K562 (cell line): Measurements from ENCODE around the gene NPAS2. TPM values are rescaled to one million over a fixed set of nuclear protein-coding genes. Genes with fewer than 3 reads are reported as not detected.
A peak's percentile ranks its signal among the peaks of the same experiment; 100 is the strongest.

ENCODE experiments used
- CEBPZ ChIP-seq: fragments of 150-350 bp; IDR thresholded peaks from 2 replicates; pipeline ENCODE4 v1.6.1; 2014; ENCODE audit warnings: low read depth, mild to moderate bottlenecking, low read length, borderline replicate concordance
- CHCHD3 ChIP-seq: fragments of 250-450 bp; sonication (Bioruptor Pico); IDR thresholded peaks from 2 replicates; pipeline ENCODE4 v2.1.2; 2022; ENCODE audit warnings: mild to moderate bottlenecking
- CUX1 ChIP-seq: fragments of 200-800 bp; sonication (Bioruptor generic); IDR thresholded peaks from 2 replicates; pipeline ENCODE4 v1.6.1; 2016; ENCODE audit warnings: missing genetic modification characterization, missing compliant biosample characterization
- GABPB1 ChIP-seq: sonication (generic); formaldehyde crosslinking; IDR thresholded peaks from 2 replicates; pipeline ENCODE4 v1.8.0; 2022; ENCODE audit warnings: mild to moderate bottlenecking, missing genetic modification reagents
- HNRNPK ChIP-seq: fragments of 200-400 bp; formaldehyde crosslinking; IDR thresholded peaks from one replicate; pipeline ENCODE4 v1.6.1; 2018; ENCODE audit warnings: mild to moderate bottlenecking, low read depth, low read length; ENCODE audit not compliant: poor library complexity, severe bottlenecking
- POLR3A ChIP-seq: IDR thresholded peaks from 2 replicates; pipeline ENCODE4 v1.6.1; 2011; ENCODE audit warnings: borderline replicate concordance, mild to moderate bottlenecking, moderate library complexity; ENCODE audit not compliant: insufficient read length, insufficient read depth; ENCODE audit errors: extremely low read depth
- PRDM10 ChIP-seq: fragments of 450-650 bp; IDR thresholded peaks from 2 replicates; pipeline ENCODE4 v1.6.1; 2018; ENCODE audit not compliant: partially characterized antibody
- SNRNP70 ChIP-seq: fragments of 200-400 bp; formaldehyde crosslinking; optimal IDR thresholded peaks from 2 replicates; pipeline ENCODE3; 2017; ENCODE audit warnings: low read depth, low read length
- TRIM28 ChIP-seq: fragments of 450-650 bp; IDR thresholded peaks from 2 replicates; pipeline ENCODE4 v1.6.1; 2017
- XRCC5 ChIP-seq: fragments of 200-400 bp; formaldehyde crosslinking; IDR thresholded peaks from 2 replicates; pipeline ENCODE4 v1.6.1; 2017; ENCODE audit warnings: low read depth, mild to moderate bottlenecking, low read length
- ZBTB12 ChIP-seq: fragments of 250-450 bp; sonication (Bioruptor Pico); IDR thresholded peaks from 2 replicates; pipeline ENCODE4 v1.4.0; 2020
- ZNF444 ChIP-seq: fragments of 250-450 bp; sonication (Bioruptor Pico); IDR thresholded peaks from 2 replicates; pipeline ENCODE4 v1.4.0; 2020; ENCODE audit warnings: mild to moderate bottlenecking, moderate library complexity
- polyA plus RNA-seq, 8 experiments: library from polyadenylated mRNA; depleted of rRNA in 4 of 8; stranded (reverse) in 5 of 8; unstranded in 3 of 8; fragments of >200 nt; fragmentation: Nextera tagmentation in 2 of 8; fragmentation: Illumina TruSeq in 1 of 8; extraction: Ambion mirVana in 2 of 8; extraction: Trizol in 1 of 8; gene quantifications; 2 replicates each; pipeline versions ENCODE4 v1.2.1 to v1.2.3, GENCODE V29; 2011 to 2014; ENCODE audit warnings: inconsistent platforms in 1 of 8, missing spikeins in 1 of 8
- total RNA-seq, 7 experiments: library from RNA; depleted of rRNA in 6 of 7; stranded (reverse); fragments of >200 nt in 6 of 7; fragmentation: Illumina TruSeq in 2 of 7; extraction: Trizol in 2 of 7; gene quantifications; 2 replicates each; pipeline versions ENCODE4 v1.2.1 to v1.2.3, GENCODE V29; 2011 to 2021; ENCODE audit warnings: low replicate concordance in 1 of 7

NPAS2 gene
- total and polyA plus RNA-seq, 9 of the 15 experiments (the other 6 are each of a cell fraction or from before 2014, with no cell fraction given): 0.06 to 0.29 (median 0.07) TPM; not detected in 5

- TF ChIP-seq CUX1 (CRISPR knock-in tag) (peak; percentile 87; the same call in 1 of the 2 replicates), PRDM10 (no peak), CEBPZ (no peak), XRCC5 (peak; percentile 91), GABPB1 (CRISPR knock-in tag) (peak; percentile 97), ZNF444 (no peak), HNRNPK (no peak), SNRNP70 (no peak), TRIM28 (no peak), POLR3A (no peak), CHCHD3 (no peak), ZBTB12 (CRISPR knock-in tag) (peak; percentile 91)
Measured at GRCh38 chr2:101001691-101002561, 182.0 kb downstream of the NPAS2 start, which contains the start of gene RPL31 (continued).
